SKM-1 treated with dmso at 0.1 percent for 144 hours (cell line): ENCODE results near the gene TFB2M.
"Not testable (repeated sequence)": the region's sequence is repeated elsewhere in the genome, so short reads cannot be mapped to it uniquely, and the experiment has no call there.

Experiments
- DNase-seq: peaks from one replicate; lab custom pipeline; 2025; ENCODE audit not compliant: unreplicated experiment; lab: John Stamatoyannopoulos, UW

The TFB2M gene, protein sequence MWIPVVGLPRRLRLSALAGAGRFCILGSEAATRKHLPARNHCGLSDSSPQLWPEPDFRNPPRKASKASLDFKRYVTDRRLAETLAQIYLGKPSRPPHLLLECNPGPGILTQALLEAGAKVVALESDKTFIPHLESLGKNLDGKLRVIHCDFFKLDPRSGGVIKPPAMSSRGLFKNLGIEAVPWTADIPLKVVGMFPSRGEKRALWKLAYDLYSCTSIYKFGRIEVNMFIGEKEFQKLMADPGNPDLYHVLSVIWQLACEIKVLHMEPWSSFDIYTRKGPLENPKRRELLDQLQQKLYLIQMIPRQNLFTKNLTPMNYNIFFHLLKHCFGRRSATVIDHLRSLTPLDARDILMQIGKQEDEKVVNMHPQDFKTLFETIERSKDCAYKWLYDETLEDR

GRCh38 chr1:246566128-246566812 is at the start of gene TFB2M, which contains the start of gene CNST:
Gene TFB2M, minus strand, starts transcription at chr1:246566261. Its CDS starts 123 bp downstream, at chr1:246566138.
Gene CNST, plus strand, starts transcription at chr1:246566456. Its CDS starts 25,107 bp downstream, at chr1:246591563.
- DNase-seq = peak; percentile 100

GRCh38 chr1:246613096-246613758 is 47.2 kb upstream of the TFB2M start:
- DNase-seq = no peak

DNA sequence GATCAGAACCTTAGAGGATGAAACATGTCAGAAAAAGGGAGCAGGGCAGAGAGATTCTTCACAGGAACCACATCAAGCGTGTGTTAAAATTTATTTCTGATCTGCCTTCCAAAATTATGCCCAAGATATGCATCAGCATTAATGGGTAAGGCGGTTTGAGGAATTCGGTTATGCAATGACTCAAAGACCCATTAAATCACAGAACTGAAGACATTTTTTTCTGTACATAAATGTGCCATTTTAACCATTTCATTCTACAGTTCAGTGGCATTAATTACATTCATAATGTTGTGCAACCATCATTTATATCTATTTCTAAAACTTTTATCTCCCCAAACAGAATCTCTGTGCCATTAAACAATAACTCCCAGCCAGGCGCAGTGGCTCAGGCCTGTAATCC is 43.6 kb upstream of the TFB2M start:
- no peak for DNase-seq

DNA sequence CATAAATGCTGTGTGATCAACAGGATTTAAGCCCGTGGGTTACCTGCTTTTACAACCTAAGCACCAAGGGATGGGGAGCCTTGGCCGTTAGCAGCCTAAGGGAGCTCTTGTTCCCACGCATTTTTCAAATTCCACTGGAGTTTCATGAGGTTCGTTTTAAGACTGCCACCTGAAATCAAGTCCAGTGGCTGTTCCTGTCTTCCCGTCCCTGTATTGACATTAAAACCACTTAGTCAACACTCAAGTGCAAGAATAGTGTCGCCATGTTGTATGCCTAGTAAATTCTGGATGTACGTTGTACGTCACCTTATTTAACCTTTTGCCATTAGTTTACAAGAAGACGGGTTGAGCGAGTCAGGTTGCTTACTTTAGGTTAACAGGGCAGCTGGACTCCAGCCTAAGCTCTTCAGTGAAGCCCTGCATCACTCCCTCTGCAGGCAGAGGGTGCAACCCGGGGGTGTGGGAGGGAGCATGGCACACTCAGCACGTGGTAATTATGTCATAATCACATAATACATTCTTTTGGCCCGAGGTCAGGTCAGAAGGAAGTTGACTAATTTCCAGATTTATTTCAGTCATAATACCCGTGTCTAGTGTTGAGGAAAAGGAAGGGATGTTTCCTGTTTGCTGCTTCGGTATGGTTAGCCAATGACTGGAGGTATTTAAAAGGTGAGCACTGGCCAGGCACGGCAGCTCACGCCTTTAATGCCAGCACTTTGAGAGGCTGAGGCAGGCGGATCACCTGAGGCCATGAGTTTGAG is 42.7 kb upstream of the TFB2M start:
- DNase-seq = peak; percentile 100

DNA sequence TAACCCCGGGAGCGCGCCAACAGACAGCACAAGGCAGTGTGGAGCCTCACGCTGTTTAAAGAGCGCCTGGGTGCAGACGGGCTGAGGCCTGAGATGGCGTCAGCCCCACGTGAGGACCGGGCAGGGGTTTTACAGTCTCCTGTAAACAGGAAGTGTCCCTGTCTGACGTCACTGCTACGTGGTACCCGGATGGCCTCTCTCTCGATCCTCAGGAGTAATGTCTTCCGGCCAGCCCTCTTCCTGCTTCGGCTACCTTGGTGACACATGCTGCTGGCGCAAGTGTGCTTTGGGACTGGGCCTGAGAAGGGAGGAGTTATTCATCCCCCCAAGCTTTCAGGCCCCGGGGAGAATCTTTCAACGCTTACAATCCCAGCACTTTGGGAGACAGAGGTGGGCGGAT is 41.4 kb upstream of the TFB2M start:
- no peak for DNase-seq

DNA sequence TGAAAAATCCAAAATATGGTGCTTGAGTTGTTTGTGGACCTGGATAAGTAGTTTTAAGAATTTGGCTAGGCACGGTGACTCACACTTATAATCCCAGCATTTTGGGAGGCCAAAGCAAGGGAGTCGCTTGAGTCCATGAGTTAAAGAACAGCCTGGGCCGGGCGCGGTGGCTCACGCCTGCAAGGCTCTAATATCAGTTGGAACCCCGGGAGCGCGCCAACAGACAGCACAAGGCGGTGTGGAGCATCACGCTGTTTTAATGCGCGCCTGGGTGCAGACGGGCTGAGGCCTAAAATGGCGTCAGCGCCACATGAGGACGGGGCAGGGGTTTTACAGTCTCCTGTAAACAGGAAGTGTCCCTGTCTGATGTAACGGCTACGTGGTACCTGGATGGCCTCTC is 39.2 kb upstream of the TFB2M start:
- DNase-seq = not testable (repeated sequence)

- no peak for DNase-seq
These were observed 36.1 kb upstream of the TFB2M start for GRCh38 chr1:246602194-246602593.

- DNase-seq = no peak
These were observed 34.5 kb upstream of the TFB2M start for GRCh38 chr1:246600579-246600978.

- DNase-seq = no peak
These were observed 33.3 kb upstream of the TFB2M start for GRCh38 chr1:246599315-246599714.

- no peak for DNase-seq
These were observed 31.9 kb upstream of the TFB2M start for GRCh38 chr1:246597971-246598370.

DNA sequence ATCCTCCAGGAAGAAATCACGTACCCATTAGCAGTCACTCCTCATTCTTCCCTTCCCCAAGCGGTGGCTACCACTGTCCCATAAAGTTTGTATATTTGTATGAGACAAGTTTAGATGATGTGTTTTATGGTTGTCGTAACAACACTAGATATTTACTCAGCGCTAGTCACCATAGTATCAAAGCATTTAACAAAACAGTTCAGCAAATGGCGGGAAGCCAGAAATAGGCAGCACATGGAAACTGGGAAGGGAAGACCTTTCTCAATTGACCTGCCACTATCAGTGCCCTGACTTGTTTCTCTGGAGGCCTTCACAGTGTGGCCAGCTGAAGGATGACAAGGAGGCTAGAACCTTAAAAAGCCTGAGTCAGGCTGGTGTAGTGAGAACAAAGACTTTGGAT is 31.3 kb upstream of the TFB2M start:
- DNase-seq = no peak

DNA sequence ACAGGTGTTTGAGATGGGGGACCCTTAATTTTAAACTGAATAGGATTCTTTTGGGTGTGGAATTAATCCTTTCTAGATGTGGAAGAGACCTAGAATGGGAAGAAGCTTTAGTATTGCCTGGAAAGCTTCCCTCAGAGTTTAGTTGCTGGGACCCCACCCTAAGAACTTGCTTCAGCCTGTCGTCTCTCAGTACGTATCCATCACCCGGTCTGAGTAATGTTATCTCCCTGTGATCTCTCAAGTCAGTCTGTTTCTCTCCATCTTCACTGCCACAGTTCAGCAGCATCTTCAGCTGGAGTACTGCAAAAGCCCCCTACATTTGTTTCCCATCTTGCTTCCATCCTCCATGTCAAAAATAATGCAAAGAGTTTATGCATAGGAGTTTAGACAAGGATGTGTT is 29.1 kb upstream of the TFB2M start:
- no peak for DNase-seq

GRCh38 chr1:246592695-246593094 is 26.6 kb upstream of the TFB2M start:
- no peak for DNase-seq

DNA sequence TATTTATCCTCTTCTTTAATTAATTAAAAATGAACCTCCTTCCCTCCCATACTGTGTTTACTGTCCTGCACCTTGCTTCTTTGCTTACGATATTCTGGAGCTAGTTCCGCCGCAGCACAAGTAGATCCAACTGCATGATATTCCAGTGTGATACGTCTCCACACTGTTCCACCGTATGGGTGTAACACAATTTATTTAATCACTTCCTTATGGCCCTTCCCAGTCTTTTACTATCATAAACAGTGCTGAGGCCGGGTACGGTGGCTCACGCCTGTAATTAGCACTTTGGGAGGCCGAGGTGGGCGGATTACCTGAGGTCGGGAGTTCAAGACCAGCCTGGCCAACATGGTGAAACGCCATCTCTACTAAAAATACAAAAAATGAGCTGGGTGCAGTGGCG is 25.9 kb upstream of the TFB2M start:
- DNase-seq = no peak

GRCh38 chr1:246591504-246591903 is 25.4 kb upstream of the TFB2M start:
- DNase-seq = no peak

GRCh38 chr1:246591047-246591446 is 25.0 kb upstream of the TFB2M start:
- no peak for DNase-seq

DNA sequence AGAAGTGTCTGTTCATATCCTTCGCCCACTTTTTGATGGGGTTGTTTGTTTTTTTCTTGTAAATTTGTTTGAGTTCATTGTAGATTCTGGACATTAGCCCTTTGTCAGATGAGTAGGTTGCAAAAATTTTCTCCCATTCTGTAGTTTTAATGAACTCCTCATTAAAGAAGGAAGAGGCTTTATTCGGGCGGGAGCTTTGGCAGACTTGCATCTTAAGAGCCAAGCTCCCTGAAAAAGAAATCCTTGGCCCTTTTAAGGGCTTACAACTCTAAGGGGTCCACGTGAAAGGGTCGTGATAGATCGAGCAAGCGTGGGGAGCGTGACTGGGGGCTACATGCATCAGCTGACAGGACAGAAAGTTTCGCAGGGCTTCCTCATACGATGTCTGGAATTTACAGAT is 23.9 kb upstream of the TFB2M start:
- DNase-seq = not testable (repeated sequence)

- peak; percentile 17 for DNase-seq
These were observed 22.2 kb upstream of the TFB2M start for GRCh38 chr1:246588159-246588721.

- DNase-seq = no peak
These were observed 21.5 kb upstream of the TFB2M start for GRCh38 chr1:246587606-246588005.

DNA sequence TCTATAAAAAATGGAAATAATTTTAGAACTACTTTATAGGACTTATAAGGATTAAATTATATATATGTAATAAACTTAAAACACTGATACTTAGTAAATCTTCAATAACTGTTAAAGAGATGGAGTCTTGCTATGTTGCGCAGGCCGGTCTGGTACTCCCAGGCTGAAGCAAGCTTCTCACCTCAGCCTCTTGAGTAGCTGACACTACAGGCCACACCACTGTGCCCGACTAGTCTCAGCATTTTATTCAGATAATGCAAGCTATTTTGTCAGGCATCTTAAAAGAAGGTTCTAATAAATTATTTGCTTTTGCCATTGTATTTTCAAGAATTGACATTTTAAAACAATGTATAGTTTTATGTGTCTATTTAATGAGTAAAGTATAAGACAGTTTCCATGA is 21.0 kb upstream of the TFB2M start:
- DNase-seq = no peak
